Hepatocyte (in vitro differentiated cells): Measurements from ENCODE around the gene KIF5A.

ENCODE experiments used
- EZH2 ChIP-seq: fragments of 200-600 bp; sonication (generic); IDR thresholded peaks from 2 replicates; pipeline ENCODE4 v1.6.1; 2016; ENCODE audit warnings: antibody characterized with exemption, mild to moderate bottlenecking, borderline replicate concordance
- EZH2phosphoT487 ChIP-seq: fragments of 200-600 bp; sonication (generic); IDR thresholded peaks from one replicate; pipeline ENCODE4 v1.6.1; 2018; ENCODE audit warnings: antibody characterized with exemption, mild to moderate bottlenecking, low read depth, moderate library complexity; ENCODE audit not compliant: unreplicated experiment, severe bottlenecking
- TF ChIP-seq, protein P1 (sequence below): fragments of 200-600 bp; sonication (generic); IDR thresholded peaks from 2 replicates; pipeline ENCODE4 v1.5.1; 2016; ENCODE audit warnings: antibody characterized with exemption, mild to moderate bottlenecking; ENCODE audit not compliant: poor library complexity

DNA sequence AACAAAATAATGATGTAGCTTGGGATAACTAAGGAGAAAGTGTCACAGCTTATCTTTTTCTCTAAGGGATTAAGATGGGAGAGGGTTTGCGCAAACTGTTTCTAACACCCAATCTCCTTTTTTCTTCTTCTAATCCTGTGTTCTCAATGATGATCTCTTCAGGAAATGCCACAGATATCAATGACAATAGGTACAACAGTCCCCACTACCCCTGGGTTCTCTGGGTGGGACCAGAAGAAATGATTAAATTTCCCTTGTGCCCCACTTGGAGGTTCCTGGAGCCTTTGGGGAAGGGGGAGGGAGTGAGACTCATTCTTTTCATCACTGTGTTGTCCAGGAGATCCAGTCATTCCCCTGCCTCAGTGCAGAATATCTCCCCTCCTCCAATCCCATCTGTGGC is 32.6 kb downstream of the KIF5A start:
- TF ChIP-seq, protein P1, sequence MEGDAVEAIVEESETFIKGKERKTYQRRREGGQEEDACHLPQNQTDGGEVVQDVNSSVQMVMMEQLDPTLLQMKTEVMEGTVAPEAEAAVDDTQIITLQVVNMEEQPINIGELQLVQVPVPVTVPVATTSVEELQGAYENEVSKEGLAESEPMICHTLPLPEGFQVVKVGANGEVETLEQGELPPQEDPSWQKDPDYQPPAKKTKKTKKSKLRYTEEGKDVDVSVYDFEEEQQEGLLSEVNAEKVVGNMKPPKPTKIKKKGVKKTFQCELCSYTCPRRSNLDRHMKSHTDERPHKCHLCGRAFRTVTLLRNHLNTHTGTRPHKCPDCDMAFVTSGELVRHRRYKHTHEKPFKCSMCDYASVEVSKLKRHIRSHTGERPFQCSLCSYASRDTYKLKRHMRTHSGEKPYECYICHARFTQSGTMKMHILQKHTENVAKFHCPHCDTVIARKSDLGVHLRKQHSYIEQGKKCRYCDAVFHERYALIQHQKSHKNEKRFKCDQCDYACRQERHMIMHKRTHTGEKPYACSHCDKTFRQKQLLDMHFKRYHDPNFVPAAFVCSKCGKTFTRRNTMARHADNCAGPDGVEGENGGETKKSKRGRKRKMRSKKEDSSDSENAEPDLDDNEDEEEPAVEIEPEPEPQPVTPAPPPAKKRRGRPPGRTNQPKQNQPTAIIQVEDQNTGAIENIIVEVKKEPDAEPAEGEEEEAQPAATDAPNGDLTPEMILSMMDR: no peak
- TF ChIP-seq EZH2 (no peak), EZH2phosphoT487 (no peak)
